ENCODE results near the gene ITGA6. TPM values are rescaled to one million over a fixed set of nuclear protein-coding genes. Genes with fewer than 3 reads are reported as not detected.
A peak's percentile ranks its signal among the peaks of the same experiment; 100 is the strongest.

ITGA6 gene
- total RNA-seq (10 to 100 TPM in 3 of 4 donors, 1 to 10 TPM in 1; 9.9 to 31.0 (median 17.8) TPM), polyA plus RNA-seq (10 to 100 TPM in 2 of 3 donors, 1 to 10 TPM in 1; 8.4 to 66.5 (median 11.8) TPM)

GRCh38 chr2:172427256-172427989, at the start of gene ITGA6:
Gene ITGA6, plus strand, starts transcription at chr2:172427586.
- Histone ChIP-seq H3K9me3 (no peaks in the 10 kb centered on the region), H3K4me1 (peaks cover 0 to 17% (median 8%) of the 10 kb centered on the region in 4 donors), H3K36me3 (no peaks in the 10 kb centered on the region), H3K27ac (peak within 1 kb of the TSS; percentile 52 to 72 (median 66)), H3K4me3 (peak within 1 kb of the TSS; percentile 39 to 71 (median 57)), H3K27me3 (peaks cover 0 to 42% (median 15%) of the 10 kb centered on the region in 3 donors)
- 0 to 1% methylated on average over 79 of the region's 79 CpGs for WGBS, 2 donors
- DNase-seq, result no peak
- TF ChIP-seq CTCF (IDR thresholded peaks at IDR 0.05) (no peak), POLR2AphosphoS5 (IDR thresholded peaks at IDR 0.05) (peak in 3 of 4 donors; percentile 57 to 70 (median 58)), POLR2A (IDR thresholded peaks at IDR 0.05) (peak in 1 of 2 donors; percentile 29)
- intact Hi-C loops (cut with DNase I), result no loop called here

- WGBS, 2 donors, result 62 to 75% methylated on average over 8 of the region's 8 CpGs
- TF ChIP-seq POLR2A (IDR thresholded peaks at IDR 0.05) (no peak), CTCF (IDR thresholded peaks at IDR 0.05) (no peak), EP300 (IDR thresholded peaks at IDR 0.05) (no peak), POLR2AphosphoS5 (IDR thresholded peaks at IDR 0.05) (no peak)
- Histone ChIP-seq H3K27ac (no peak overlapping the region), H3K4me3 (no peak overlapping the region), H3K4me1 (peaks cover 0 to 7% (median 0%) of the 10 kb centered on the region in 4 donors), H3K36me3 (no peaks in the 10 kb centered on the region), H3K9me3 (no peaks in the 10 kb centered on the region), H3K27me3 (no peaks in the 10 kb centered on the region)
- no peak for DNase-seq
- intact Hi-C loops (cut with DNase I), result no loop called here
These were observed 46.7 kb upstream of the ITGA6 start for GRCh38 chr2:172380436-172381274.

- no peak for TF ChIP-seq EP300 (IDR thresholded peaks at IDR 0.05)
- TF ChIP-seq POLR2A (IDR thresholded peaks at IDR 0.05), result no peak
- TF ChIP-seq POLR2AphosphoS5 (IDR thresholded peaks at IDR 0.05), result no peak
- no peak for TF ChIP-seq CTCF (IDR thresholded peaks at IDR 0.05)
- Histone ChIP-seq H3K27ac (no peak overlapping the region), H3K4me1 (peaks cover 0 to 7% (median 0%) of the 10 kb centered on the region in 4 donors), H3K4me3 (no peak overlapping the region), H3K9me3 (no peaks in the 10 kb centered on the region), H3K36me3 (no peaks in the 10 kb centered on the region), H3K27me3 (no peaks in the 10 kb centered on the region)
- intact Hi-C loops (cut with DNase I), result no loop called here
- WGBS, 2 donors, result 87% methylated on average over 3 of the region's 3 CpGs
- DNase-seq, result no peak
These were observed 45.9 kb upstream of the ITGA6 start for GRCh38 chr2:172381275-172382027.

GRCh38 chr2:172387361-172387760, 40.0 kb upstream of the ITGA6 start:
- Histone ChIP-seq H3K9me3 (no peaks in the 10 kb centered on the region), H3K36me3 (no peaks in the 10 kb centered on the region), H3K27me3 (no peaks in the 10 kb centered on the region), H3K4me1 (no peaks in the 10 kb centered on the region), H3K4me3 (no peak overlapping the region), H3K27ac (no peak overlapping the region)
- no peak for TF ChIP-seq CTCF (IDR thresholded peaks at IDR 0.05)
- TF ChIP-seq POLR2A (IDR thresholded peaks at IDR 0.05), result no peak
- TF ChIP-seq EP300 (IDR thresholded peaks at IDR 0.05), result no peak
- no peak for TF ChIP-seq POLR2AphosphoS5 (IDR thresholded peaks at IDR 0.05)
- WGBS, 2 donors, result 82 to 88% methylated on average over 4 of the region's 4 CpGs
- no peak for DNase-seq
- intact Hi-C loops (cut with DNase I), result no loop called here
